PC-9 (cell line): Measurements from ENCODE around the gene ADAMTS6. TPM values are rescaled to one million over a fixed set of nuclear protein-coding genes. Genes with fewer than 3 reads are reported as not detected.

Experiments used
- BruUV-seq: library from RNA; stranded (reverse); fragments of 400-500 nt; replicated peaks from 2 replicates; lab custom pipeline; 2021; lab: Mats Ljungman, UMichigan
- CTCF ChIA-PET: fragments of 300-600 bp; sonication (Branson Sonifier 250); formaldehyde crosslinking; loops from one replicate; lab custom pipeline; 2022; ENCODE audit warnings: antibody characterized with exemption; lab: Charles Lee
- POLR2A ChIA-PET: fragments of 300-600 bp; sonication (Branson Sonifier 250); formaldehyde crosslinking; loops from one replicate; lab custom pipeline; 2022; ENCODE audit warnings: antibody characterized with exemption; ENCODE audit not compliant: unreplicated experiment; lab: Charles Lee
- DNase-seq, 2 experiments: peaks; one replicate each; pipeline versions ENCODE4 v3.0.0 to v3.0.0-alpha.2; 2015 to 2022; ENCODE audit warnings: mixed read lengths in 1 of 2
- H2AFZ ChIP-seq: fragments of 200-600 bp; sonication (generic); 2 replicates; pipeline ENCODE4 v1.8.1; 2017; ENCODE audit warnings: antibody characterized with exemption
- H3F3A ChIP-seq: fragments of 200-600 bp; sonication (generic); 2 replicates; pipeline ENCODE4 v1.8.1; 2017; ENCODE audit warnings: antibody characterized with exemption, mild to moderate bottlenecking, low read depth; ENCODE audit not compliant: insufficient read depth
- H3K27ac ChIP-seq: fragments of 200-600 bp; sonication (generic); 2 replicates; pipeline ENCODE4 v1.6.1; 2016; ENCODE audit warnings: mixed run types
- H3K27me3 ChIP-seq: fragments of 200-600 bp; sonication (generic); 2 replicates; pipeline ENCODE4 v1.6.1; 2016; ENCODE audit warnings: low read depth, mixed run types; ENCODE audit not compliant: insufficient read depth
- H3K36me3 ChIP-seq: fragments of 200-600 bp; sonication (generic); 2 replicates; pipeline ENCODE4 v1.6.1; 2016; ENCODE audit warnings: low read depth, mixed run types
- H3K4me1 ChIP-seq: fragments of 200-600 bp; sonication (generic); replicated peaks from 2 replicates; pipeline ENCODE4 v1.6.1; 2016; ENCODE audit warnings: mixed run types; ENCODE audit not compliant: insufficient read depth
- H3K4me2 ChIP-seq: fragments of 200-600 bp; sonication (generic); 2 replicates; pipeline ENCODE4 v1.6.1; 2017; ENCODE audit warnings: mixed run types
- H3K4me3 ChIP-seq: fragments of 200-600 bp; sonication (generic); 2 replicates; pipeline ENCODE4 v1.6.1; 2016; ENCODE audit warnings: mixed run types
- H3K79me2 ChIP-seq: fragments of 200-600 bp; sonication (generic); 2 replicates; pipeline ENCODE4 v1.6.1; 2017; ENCODE audit warnings: low read depth, mixed run types
- H3K9me2 ChIP-seq: fragments of 200-600 bp; sonication (generic); 2 replicates; pipeline ENCODE4 v1.8.1; 2017; ENCODE audit warnings: mild to moderate bottlenecking; ENCODE audit not compliant: insufficient read depth
- H3K9me3 ChIP-seq: fragments of 200-600 bp; sonication (generic); 2 replicates; pipeline ENCODE4 v1.8.1; 2016; ENCODE audit warnings: low read depth; ENCODE audit not compliant: insufficient read depth
- H4K20me1 ChIP-seq: fragments of 200-600 bp; sonication (generic); 2 replicates; pipeline ENCODE4 v1.8.1; 2017; ENCODE audit not compliant: insufficient read depth
- CTCF ChIP-seq: fragments of 200-600 bp; sonication (generic); conservative IDR thresholded peaks from 2 replicates; pipeline ENCODE4 v1.6.1; 2017; ENCODE audit warnings: mixed run types, antibody characterized with exemption, mild to moderate bottlenecking, moderate library complexity
- EZH2 ChIP-seq: fragments of 200-600 bp; sonication (generic); IDR thresholded peaks from 2 replicates; pipeline ENCODE4 v1.8.0; 2017; ENCODE audit warnings: antibody characterized with exemption, low read depth
- intact Hi-C: fragments of 100-400 bp; cut with micrococcal nuclease; formaldehyde crosslinking; loops from one replicate; pipeline ENCODE4 v1.10.0; 2022; ENCODE audit not compliant: unreplicated experiment
- total RNA-seq: library from RNA; stranded (reverse); gene quantifications from 2 replicates; pipeline ENCODE4 v1.2.3, GENCODE V29; 2021

ADAMTS6 gene
- total RNA-seq, 1 experiment from 2014 or later, result 1.4 TPM

- no peak for DNase-seq
- Histone ChIP-seq H3K79me2 (no peaks in the 10 kb centered on the region), H3F3A (no peaks in the 10 kb centered on the region; the same call in 1 of the 2 replicates)
Observed at GRCh38 chr5:65413822-65414221, 67.9 kb downstream of the ADAMTS6 start.

GRCh38 chr5:65412842-65413241 lies 68.9 kb downstream of the ADAMTS6 start:
- ChIA-PET CTCF (no interaction called here), POLR2A (no interaction called here)
- no peaks in the 10 kb centered on the region for H3K9me2 ChIP-seq
- no peak overlapping the region for H3K4me2 ChIP-seq
- H3K27ac ChIP-seq, result no peak overlapping the region
- no peaks in the 10 kb centered on the region for H3K4me1 ChIP-seq
- intact Hi-C loops, result no loop called here
- H3K79me2 ChIP-seq, result no peaks in the 10 kb centered on the region
- no peak overlapping the region for H3K4me3 ChIP-seq
- H3F3A ChIP-seq, result no peaks in the 10 kb centered on the region; the same call in 1 of the 2 replicates
- H2AFZ ChIP-seq, result no peak overlapping the region
- no peaks in the 10 kb centered on the region for H3K27me3 ChIP-seq
- no peaks in the 10 kb centered on the region for H3K36me3 ChIP-seq
- no peaks in the 10 kb centered on the region for H3K9me3 ChIP-seq
- H4K20me1 ChIP-seq, result no peaks in the 10 kb centered on the region
- TF ChIP-seq EZH2 (no peak), CTCF (no peak)
- BruUV-seq, result no TSS peak
- DNase-seq, result no peak

More at GRCh38 chr5:65413822-65414221, 67.9 kb downstream of the ADAMTS6 start:
- no peak overlapping the region for H3K4me2 ChIP-seq
- H3K27ac ChIP-seq, result no peak overlapping the region
- POLR2A ChIA-PET, result no interaction called here
- no peak overlapping the region for H3K4me3 ChIP-seq
- H4K20me1 ChIP-seq, result no peaks in the 10 kb centered on the region
- no peaks in the 10 kb centered on the region for H3K36me3 ChIP-seq
- BruUV-seq, result no TSS peak
- TF ChIP-seq EZH2, result no peak
- no peak for TF ChIP-seq CTCF
- CTCF ChIA-PET, result no interaction called here
- no peaks in the 10 kb centered on the region for H3K9me2 ChIP-seq
- no peaks in the 10 kb centered on the region for H3K4me1 ChIP-seq
- intact Hi-C loops, result no loop called here
- no peaks in the 10 kb centered on the region for H3K9me3 ChIP-seq
- no peaks in the 10 kb centered on the region for H3K27me3 ChIP-seq
- H2AFZ ChIP-seq, result no peak overlapping the region

- no peaks in the 10 kb centered on the region for H3K9me2 ChIP-seq
- H4K20me1 ChIP-seq, result no peaks in the 10 kb centered on the region
- no peaks in the 10 kb centered on the region for H3K27me3 ChIP-seq
- H3K4me1 ChIP-seq, result no peaks in the 10 kb centered on the region
- no peaks in the 10 kb centered on the region for H3K9me3 ChIP-seq
- H2AFZ ChIP-seq, result no peak overlapping the region
- intact Hi-C loops, result no loop called here
- no peak overlapping the region for H3K4me3 ChIP-seq
- H3K79me2 ChIP-seq, result no peaks in the 10 kb centered on the region
- H3F3A ChIP-seq, result no peaks in the 10 kb centered on the region; the same call in 1 of the 2 replicates
- ChIA-PET CTCF (no interaction called here), POLR2A (no interaction called here)
- no peak for DNase-seq
- no peak overlapping the region for H3K4me2 ChIP-seq
- H3K36me3 ChIP-seq, result no peaks in the 10 kb centered on the region
- no peak for TF ChIP-seq EZH2
- no peak for TF ChIP-seq CTCF
- H3K27ac ChIP-seq, result no peak overlapping the region
- BruUV-seq, result no TSS peak
Observed at GRCh38 chr5:65411356-65411755, 70.4 kb downstream of the ADAMTS6 start.
